MM.1S (cell line): ENCODE results near the gene PARD6G.

Experiments used
- EZH2phosphoT487 ChIP-seq: fragments of 300-600 bp; sonication (generic); IDR thresholded peaks from 2 replicates; pipeline ENCODE4 v1.6.1; 2018; ENCODE audit warnings: antibody characterized with exemption, low read length
- TF ChIP-seq, protein P1 (sequence below): fragments of 300-600 bp; sonication (generic); IDR thresholded peaks from 2 replicates; pipeline ENCODE4 v1.5.1; 2016; ENCODE audit warnings: antibody characterized with exemption, low read length, mixed read lengths

DNA sequence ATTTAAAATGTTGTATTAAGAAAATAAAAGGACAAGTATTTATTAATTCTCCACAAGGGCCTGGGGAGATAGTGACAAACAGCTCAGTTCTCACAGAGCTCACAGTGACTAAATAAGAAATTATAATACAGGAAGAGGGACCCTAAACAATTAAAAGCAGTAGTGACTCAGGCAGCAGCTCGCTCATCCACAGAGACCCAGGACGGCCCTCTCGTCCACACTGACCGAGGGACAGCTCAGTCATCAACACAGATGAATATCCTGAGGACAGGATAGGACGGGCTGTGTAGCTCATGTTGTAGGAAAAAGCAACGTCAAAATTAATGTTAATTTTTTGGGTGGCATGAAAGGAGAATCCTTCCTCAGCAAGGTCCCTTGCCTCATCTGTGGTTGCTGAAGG lies 44.1 kb downstream of the PARD6G start:
- TF ChIP-seq, protein P1, sequence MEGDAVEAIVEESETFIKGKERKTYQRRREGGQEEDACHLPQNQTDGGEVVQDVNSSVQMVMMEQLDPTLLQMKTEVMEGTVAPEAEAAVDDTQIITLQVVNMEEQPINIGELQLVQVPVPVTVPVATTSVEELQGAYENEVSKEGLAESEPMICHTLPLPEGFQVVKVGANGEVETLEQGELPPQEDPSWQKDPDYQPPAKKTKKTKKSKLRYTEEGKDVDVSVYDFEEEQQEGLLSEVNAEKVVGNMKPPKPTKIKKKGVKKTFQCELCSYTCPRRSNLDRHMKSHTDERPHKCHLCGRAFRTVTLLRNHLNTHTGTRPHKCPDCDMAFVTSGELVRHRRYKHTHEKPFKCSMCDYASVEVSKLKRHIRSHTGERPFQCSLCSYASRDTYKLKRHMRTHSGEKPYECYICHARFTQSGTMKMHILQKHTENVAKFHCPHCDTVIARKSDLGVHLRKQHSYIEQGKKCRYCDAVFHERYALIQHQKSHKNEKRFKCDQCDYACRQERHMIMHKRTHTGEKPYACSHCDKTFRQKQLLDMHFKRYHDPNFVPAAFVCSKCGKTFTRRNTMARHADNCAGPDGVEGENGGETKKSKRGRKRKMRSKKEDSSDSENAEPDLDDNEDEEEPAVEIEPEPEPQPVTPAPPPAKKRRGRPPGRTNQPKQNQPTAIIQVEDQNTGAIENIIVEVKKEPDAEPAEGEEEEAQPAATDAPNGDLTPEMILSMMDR = no peak
- TF ChIP-seq EZH2phosphoT487 = no peak
